ENCODE data around the gene AADACL4. TPM values are rescaled to one million over a fixed set of nuclear protein-coding genes. Genes with fewer than 3 reads are reported as not detected.
"Not testable (repeated sequence)": the region's sequence is repeated elsewhere in the genome, so short reads cannot be mapped to it uniquely, and the experiment has no call there.

AADACL4 gene
- total and polyA plus RNA-seq, 10 donors, result 0.04 to 0.32 (median 0.26) TPM; not detected in 6

DNA sequence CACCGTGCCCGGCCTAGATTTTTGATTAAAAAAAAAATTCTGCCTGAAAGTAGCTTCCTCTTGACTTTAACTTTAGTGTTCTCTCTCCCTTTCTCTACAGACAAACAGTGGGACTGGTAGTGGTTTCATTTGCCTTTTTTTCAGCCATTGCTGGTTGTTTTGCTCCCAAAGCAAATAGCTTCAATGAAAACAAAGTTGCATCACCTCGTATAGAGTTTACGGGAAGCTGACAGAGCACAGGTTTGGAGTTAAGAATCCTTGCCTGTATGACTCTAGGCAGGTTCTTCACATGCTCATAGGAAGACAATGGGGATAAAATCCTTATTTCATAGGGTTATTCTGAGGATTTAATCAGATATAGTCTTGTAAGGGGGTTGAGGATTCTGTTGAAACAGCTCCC lies 21.6 kb downstream of the AADACL4 start:
- intact Hi-C loops (cut with DNase I; ENCODE audit: low total_unique reads), result no loop called here
- no peak for TF ChIP-seq POLR2A (IDR thresholded peaks at IDR 0.05)
- TF ChIP-seq POLR2AphosphoS5 (IDR thresholded peaks at IDR 0.05), result no peak
- TF ChIP-seq, protein P1, sequence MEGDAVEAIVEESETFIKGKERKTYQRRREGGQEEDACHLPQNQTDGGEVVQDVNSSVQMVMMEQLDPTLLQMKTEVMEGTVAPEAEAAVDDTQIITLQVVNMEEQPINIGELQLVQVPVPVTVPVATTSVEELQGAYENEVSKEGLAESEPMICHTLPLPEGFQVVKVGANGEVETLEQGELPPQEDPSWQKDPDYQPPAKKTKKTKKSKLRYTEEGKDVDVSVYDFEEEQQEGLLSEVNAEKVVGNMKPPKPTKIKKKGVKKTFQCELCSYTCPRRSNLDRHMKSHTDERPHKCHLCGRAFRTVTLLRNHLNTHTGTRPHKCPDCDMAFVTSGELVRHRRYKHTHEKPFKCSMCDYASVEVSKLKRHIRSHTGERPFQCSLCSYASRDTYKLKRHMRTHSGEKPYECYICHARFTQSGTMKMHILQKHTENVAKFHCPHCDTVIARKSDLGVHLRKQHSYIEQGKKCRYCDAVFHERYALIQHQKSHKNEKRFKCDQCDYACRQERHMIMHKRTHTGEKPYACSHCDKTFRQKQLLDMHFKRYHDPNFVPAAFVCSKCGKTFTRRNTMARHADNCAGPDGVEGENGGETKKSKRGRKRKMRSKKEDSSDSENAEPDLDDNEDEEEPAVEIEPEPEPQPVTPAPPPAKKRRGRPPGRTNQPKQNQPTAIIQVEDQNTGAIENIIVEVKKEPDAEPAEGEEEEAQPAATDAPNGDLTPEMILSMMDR (IDR thresholded peaks at IDR 0.05 in 8 of 11, conservative IDR thresholded peaks at IDR 0.05 in 3 of 11), result no peak
- Histone ChIP-seq H3K4me3 (no peak overlapping the region), H3K36me3 (no peaks in the 10 kb centered on the region), H3K9me3 (peaks cover 0 to 24% (median 18%) of the 10 kb centered on the region in 8 donors), H3K4me1 (no peaks in the 10 kb centered on the region), H3K27me3 (replicated peaks in 1 of 7) (no peaks in the 10 kb centered on the region), H3K27ac (no peak overlapping the region)
- WGBS, 5 donors, result 75 to 90% (median 82%) methylated on average over 4 of the region's 4 CpGs
- DNase-seq, result no peak

DNA sequence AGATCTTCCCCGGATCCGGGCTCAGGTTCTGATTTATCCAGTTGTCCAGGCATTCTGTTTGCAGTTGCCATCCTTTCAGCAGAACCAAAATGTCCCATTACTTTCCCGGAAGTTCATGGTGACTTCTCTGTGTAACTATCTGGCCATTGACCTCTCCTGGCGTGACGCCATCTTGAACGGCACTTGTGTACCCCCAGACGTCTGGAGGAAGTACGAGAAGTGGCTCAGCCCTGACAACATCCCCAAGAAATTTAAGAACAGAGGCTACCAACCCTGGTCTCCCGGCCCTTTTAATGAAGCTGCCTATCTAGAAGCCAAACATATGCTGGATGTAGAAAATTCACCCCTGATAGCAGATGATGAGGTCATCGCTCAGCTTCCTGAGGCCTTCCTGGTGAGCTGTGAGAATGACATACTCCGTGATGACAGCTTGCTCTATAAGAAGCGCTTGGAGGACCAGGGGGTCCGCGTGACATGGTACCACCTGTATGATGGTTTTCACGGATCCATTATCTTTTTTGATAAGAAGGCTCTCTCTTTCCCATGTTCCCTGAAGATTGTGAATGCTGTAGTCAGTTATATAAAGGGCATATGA lies 22.4 kb downstream of the AADACL4 start:
- Histone ChIP-seq H3K27me3 (replicated peaks in 1 of 7) (peaks cover 0 to 7% (median 0%) of the 10 kb centered on the region in 7 donors), H3K27ac (no peak overlapping the region), H3K9me3 (peaks cover 0 to 24% (median 18%) of the 10 kb centered on the region in 8 donors), H3K4me3 (no peak overlapping the region), H3K4me1 (no peaks in the 10 kb centered on the region), H3K36me3 (no peaks in the 10 kb centered on the region)
- intact Hi-C loops (cut with DNase I; ENCODE audit: low total_unique reads), result no loop called here
- 80 to 89% (median 85%) methylated on average over 14 to 15 of the region's 15 CpGs for whole genome bisulfite sequencing, 5 donors
- no peak for TF ChIP-seq POLR2A (IDR thresholded peaks at IDR 0.05)
- no peak for TF ChIP-seq POLR2AphosphoS5 (IDR thresholded peaks at IDR 0.05)
- TF ChIP-seq, protein P1 (IDR thresholded peaks at IDR 0.05 in 8 of 11, conservative IDR thresholded peaks at IDR 0.05 in 3 of 11), result no peak
- no peak for DNase-seq

DNA sequence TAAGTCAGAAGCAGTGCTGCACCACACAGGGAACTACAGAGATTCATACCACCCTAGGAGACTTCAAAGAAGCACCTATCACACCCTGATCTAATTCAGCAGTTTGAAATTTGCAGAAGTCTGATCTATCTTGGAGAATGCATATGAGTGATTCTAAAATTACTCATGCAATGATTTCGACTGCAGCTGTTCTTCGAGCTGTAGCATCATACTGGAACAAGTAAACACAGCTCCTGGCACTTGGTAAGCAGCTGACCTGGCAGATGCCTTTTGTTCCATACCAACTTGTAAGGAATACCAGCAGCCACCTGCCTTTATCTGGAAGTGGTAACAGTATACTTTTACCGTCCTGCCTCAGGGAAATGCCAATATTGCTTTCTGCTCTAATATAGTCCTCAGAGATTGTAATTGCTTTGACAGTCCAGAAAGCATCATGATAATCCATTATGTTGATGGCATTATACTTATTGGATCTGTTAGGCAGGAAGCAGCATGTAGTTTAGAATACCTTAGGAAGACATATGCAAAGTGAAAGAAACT lies 25.7 kb downstream of the AADACL4 start:
- H3K4me3 ChIP-seq, result no peak overlapping the region
- no peak for DNase-seq
- 68 to 89% (median 86%) methylated on average over 3 of the region's 3 CpGs for WGBS, 5 donors

DNA sequence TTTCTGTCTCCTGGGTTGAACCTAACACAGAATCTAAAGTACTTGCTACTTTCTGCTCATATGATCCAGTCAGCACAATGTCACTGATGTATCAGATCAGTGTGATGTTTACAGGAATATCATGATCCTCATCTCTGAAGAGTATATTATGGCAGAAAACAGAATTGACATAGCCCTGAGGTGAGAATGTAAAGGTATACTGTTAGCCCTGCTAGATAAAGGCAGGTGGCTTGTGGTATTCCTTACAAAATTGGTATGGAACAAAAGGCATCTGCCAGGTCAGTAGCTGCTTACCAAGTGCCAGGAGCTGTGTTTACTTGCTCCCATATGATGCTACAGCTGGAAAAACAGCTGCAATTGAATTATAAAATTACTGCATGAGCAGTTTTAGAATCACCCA lies 30.5 kb downstream of the AADACL4 start:
- no peak for DNase-seq
- TF ChIP-seq POLR2AphosphoS5 (IDR thresholded peaks at IDR 0.05) (no peak), POLR2A (IDR thresholded peaks at IDR 0.05) (no peak)
- TF ChIP-seq, protein P1 (IDR thresholded peaks at IDR 0.05 in 8 of 11, conservative IDR thresholded peaks at IDR 0.05 in 3 of 11), result no peak
- intact Hi-C loops (cut with DNase I; ENCODE audit: low total_unique reads), result no loop called here

More for the DNA sequence above, 25.7 kb downstream of the AADACL4 start:
- Histone ChIP-seq H3K36me3 (no peaks in the 10 kb centered on the region), H3K9me3 (peaks cover 0 to 14% (median 10%) of the 10 kb centered on the region in 8 donors), H3K27ac (no peak overlapping the region), H3K4me1 (no peaks in the 10 kb centered on the region), H3K27me3 (replicated peaks in 1 of 7) (peaks cover 0 to 13% (median 0%) of the 10 kb centered on the region in 7 donors)
- TF ChIP-seq, protein P1 (IDR thresholded peaks at IDR 0.05 in 8 of 11, conservative IDR thresholded peaks at IDR 0.05 in 3 of 11), result no peak
- TF ChIP-seq POLR2A (IDR thresholded peaks at IDR 0.05) (no peak), POLR2AphosphoS5 (IDR thresholded peaks at IDR 0.05) (no peak)
- intact Hi-C loops (cut with DNase I; ENCODE audit: low total_unique reads), result no loop called here

DNA sequence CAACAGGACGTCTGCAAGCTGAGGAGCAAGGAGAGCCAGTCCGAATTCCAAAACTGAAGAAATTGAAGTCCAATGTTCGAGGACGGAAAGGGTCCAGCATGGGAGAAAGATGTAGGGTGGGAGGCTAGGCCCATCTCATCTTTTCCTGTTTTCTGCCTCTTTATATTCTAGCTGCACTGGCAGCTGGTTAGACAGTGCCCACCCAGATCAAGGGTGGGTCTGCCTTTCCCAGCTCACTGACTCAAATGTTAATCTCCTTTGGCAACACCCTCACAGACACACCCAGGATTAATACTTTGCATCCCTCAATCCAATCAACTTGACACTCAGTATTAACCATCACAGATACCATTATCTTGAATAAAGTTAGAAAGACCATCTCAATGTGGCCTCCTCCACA lies 32.2 kb downstream of the AADACL4 start:
- intact Hi-C loops (cut with DNase I; ENCODE audit: low total_unique reads); H3K27ac ChIP-seq; H3K36me3 ChIP-seq; DNase-seq; H3K4me1 ChIP-seq; H3K4me3 ChIP-seq: not testable (repeated sequence)
- WGBS, 5 donors, result 81 to 93% (median 88%) methylated on average over 4 of the region's 4 CpGs
- Histone ChIP-seq H3K9me3 (peaks cover 0 to 21% (median 10%) of the 10 kb centered on the region in 8 donors), H3K27me3 (replicated peaks in 1 of 7) (peaks cover 0 to 26% (median 0%) of the 10 kb centered on the region in 7 donors)

More for the DNA sequence above, 30.5 kb downstream of the AADACL4 start:
- Histone ChIP-seq H3K27ac (no peak overlapping the region), H3K9me3 (peaks cover 0 to 9% (median 0%) of the 10 kb centered on the region in 8 donors), H3K36me3 (no peaks in the 10 kb centered on the region), H3K27me3 (replicated peaks in 1 of 7) (peaks cover 0 to 31% (median 0%) of the 10 kb centered on the region in 7 donors), H3K4me1 (no peaks in the 10 kb centered on the region), H3K4me3 (no peak overlapping the region)

Measured in spleen (tissue), 11 donors.